ENCODE results near the gene COL17A1. TPM values are rescaled to one million over a fixed set of nuclear protein-coding genes. Genes with fewer than 3 reads are reported as not detected.

Gene COL17A1
- total RNA-seq, 1 experiment from 2014 or later = 3.5 TPM

GRCh38 chr10:104038537-104038936 lies 47.1 kb downstream of the COL17A1 start (continued):
- TF ChIP-seq JUND (IDR thresholded peaks at IDR 0.05) (no peak), ZFX (IDR thresholded peaks at IDR 0.05) (no peak), EZH2phosphoT487 (IDR thresholded peaks at IDR 0.05; ENCODE audit: borderline replicate concordance) (no peak), POLR2A (IDR thresholded peaks at IDR 0.05; ENCODE audit: borderline replicate concordance, extremely low read depth, insufficient read depth, insufficient read length) (no peak), SP1 (IDR thresholded peaks at IDR 0.05; ENCODE audit: low read depth) (no peak), CTCF (IDR thresholded peaks at IDR 0.05 in 2 of 3, conservative IDR thresholded peaks at IDR 0.05 in 1 of 3; ENCODE audit: borderline replicate concordance in 1 of 3, insufficient read depth in 1 of 3, low read depth in 2 of 3, low read length in 2 of 3) (no peak), MAX (IDR thresholded peaks at IDR 0.05) (no peak)

- no peaks in the 10 kb centered on the region for H3K79me2 ChIP-seq (ENCODE audit: insufficient read depth, low read length)
- no peaks in the 10 kb centered on the region for H4K20me1 ChIP-seq (ENCODE audit: insufficient read depth)
- DNase-seq (ENCODE audit: low read depth, low spot score) (no peak), ATAC-seq (no peak)
- H3K4me3 ChIP-seq (replicated peaks in 1 of 2; ENCODE audit: low read depth in 1 of 2, low read length in 2 of 2) = no peak overlapping the region
- H3K9ac ChIP-seq (ENCODE audit: low read length) = no peak overlapping the region
- ChIA-PET POLR2A (interaction anchor here (1.6 kb wide), 1 partner anchor 149 kb away, joined by 4 read pairs; no protein-coding TSS in a partner anchor), CTCF (interaction anchor here (0.8 kb wide), 1 partner anchor 44 kb away, joined by 3 read pairs; no protein-coding TSS in a partner anchor), RAD21 (ENCODE audit: low non-redundant PET in 1 of 2, low total read pairs in 2 of 2, uncharacterized antibody in 2 of 2, unreplicated experiment in 2 of 2) (interaction anchor here in 1 of 2 experiments (0.6 kb wide), 1 partner anchor 173 kb away, joined by 6 read pairs; no protein-coding TSS in a partner anchor)
- no peaks in the 10 kb centered on the region for H3K4me1 ChIP-seq (ENCODE audit: control insufficient read depth in 1 of 2, insufficient read depth in 2 of 2, low read length in 2 of 2)
- BruUV-seq (replicated peaks) = no TSS peak
- no peak overlapping the region for H3K4me2 ChIP-seq (ENCODE audit: low read length)
- H3K9me2 ChIP-seq (ENCODE audit: insufficient read depth) = no peaks in the 10 kb centered on the region
- no peaks in the 10 kb centered on the region for H3K27me3 ChIP-seq (ENCODE audit: insufficient read depth, low read length)
- TF ChIP-seq ZFX (IDR thresholded peaks at IDR 0.05) = no peak
- H3K9me3 ChIP-seq (ENCODE audit: control insufficient read depth in 1 of 2, insufficient read depth in 1 of 2, low read depth in 1 of 2, low read length in 2 of 2) = no peaks in the 10 kb centered on the region
- no peak overlapping the region for H2AFZ ChIP-seq (ENCODE audit: low read depth, low read length, poor library complexity, severe bottlenecking)
- intact Hi-C loops (cut with micrococcal nuclease) = loop anchor here (2.0 kb wide), 1 partner anchor 149 kb away; no protein-coding TSS in a partner anchor
- H3K36me3 ChIP-seq (ENCODE audit: control insufficient read depth in 1 of 2, insufficient read depth in 2 of 2, low read length in 2 of 2) = peaks cover 4 to 5% of the 10 kb centered on the region in 2 experiments; a peak in 2 of 4 replicates
- no peak overlapping the region for H3K27ac ChIP-seq (ENCODE audit: low read depth, low read length)
These were observed 48.3 kb downstream of the COL17A1 start for GRCh38 chr10:104037261-104037951.
